ENCODE measurements around the gene RPTOR.

Gene RPTOR

GRCh38 chr17:80929449-80929848, 384.8 kb downstream of the RPTOR start:
- no peak overlapping the region for H3K4me3 ChIP-seq (ENCODE audit: low read depth, low read length, poor library complexity, severe bottlenecking)
- no peak overlapping the region for H3K9ac ChIP-seq (ENCODE audit: low read length)
- TF ChIP-seq EZH2 (IDR thresholded peaks at IDR 0.05; ENCODE audit: borderline replicate concordance, low read length) (no peak), CTCF (IDR thresholded peaks at IDR 0.05; ENCODE audit: low read length) (no peak)
- H3K9me2 ChIP-seq (ENCODE audit: low read depth, low read length) = no peaks in the 10 kb centered on the region
- peaks cover 77% of the 10 kb centered on the region for H3K36me3 ChIP-seq (ENCODE audit: insufficient read depth, low read length)
- no peak overlapping the region for H2AFZ ChIP-seq (ENCODE audit: low read length)
- H3K9me3 ChIP-seq (ENCODE audit: low read length) = no peaks in the 10 kb centered on the region
- no peak overlapping the region for H3K4me2 ChIP-seq (ENCODE audit: low read length)
- no peaks in the 10 kb centered on the region for H3F3A ChIP-seq (ENCODE audit: insufficient read depth, low read length)
- H4K20me1 ChIP-seq (ENCODE audit: insufficient read depth, low read length) = no peaks in the 10 kb centered on the region
- H3K27me3 ChIP-seq (ENCODE audit: insufficient read depth, low read length) = no peaks in the 10 kb centered on the region
- peak overlapping the region; percentile 76 for H3K27ac ChIP-seq (ENCODE audit: low read depth, low read length, poor library complexity, severe bottlenecking)
- H3K79me2 ChIP-seq (ENCODE audit: insufficient read depth, low read length) = no peaks in the 10 kb centered on the region
- peaks cover 19% of the 10 kb centered on the region for H3K4me1 ChIP-seq (ENCODE audit: insufficient read depth, low read length, severe bottlenecking)

GRCh38 chr17:80930335-80931279, 386.0 kb downstream of the RPTOR start:
- H4K20me1 ChIP-seq (ENCODE audit: insufficient read depth, low read length) = no peaks in the 10 kb centered on the region
- TF ChIP-seq CTCF (IDR thresholded peaks at IDR 0.05; ENCODE audit: low read length) = no peak
- TF ChIP-seq EZH2 (IDR thresholded peaks at IDR 0.05; ENCODE audit: borderline replicate concordance, low read length) = no peak
- no peak overlapping the region for H3K4me3 ChIP-seq (ENCODE audit: low read depth, low read length, poor library complexity, severe bottlenecking)
- H3K27me3 ChIP-seq (ENCODE audit: insufficient read depth, low read length) = no peaks in the 10 kb centered on the region
- no peak overlapping the region for H3K27ac ChIP-seq (ENCODE audit: low read depth, low read length, poor library complexity, severe bottlenecking)
- peaks cover 19% of the 10 kb centered on the region for H3K4me1 ChIP-seq (ENCODE audit: insufficient read depth, low read length, severe bottlenecking)
- no peak overlapping the region for H2AFZ ChIP-seq (ENCODE audit: low read length)
- H3K4me2 ChIP-seq (ENCODE audit: low read length) = no peak overlapping the region
- H3K36me3 ChIP-seq (ENCODE audit: insufficient read depth, low read length) = peaks cover 75% of the 10 kb centered on the region
- no peaks in the 10 kb centered on the region for H3F3A ChIP-seq (ENCODE audit: insufficient read depth, low read length)
- no peak overlapping the region for H3K9ac ChIP-seq (ENCODE audit: low read length)
- no peaks in the 10 kb centered on the region for H3K79me2 ChIP-seq (ENCODE audit: insufficient read depth, low read length)
- no peaks in the 10 kb centered on the region for H3K9me2 ChIP-seq (ENCODE audit: low read depth, low read length)
- H3K9me3 ChIP-seq (ENCODE audit: low read length) = no peaks in the 10 kb centered on the region

GRCh38 chr17:80931421-80932265, 387.0 kb downstream of the RPTOR start:
- Histone ChIP-seq H4K20me1 (ENCODE audit: insufficient read depth, low read length) (no peaks in the 10 kb centered on the region), H3K27ac (ENCODE audit: low read depth, low read length, poor library complexity, severe bottlenecking) (no peak overlapping the region), H3K9me3 (ENCODE audit: low read length) (no peaks in the 10 kb centered on the region), H3K4me2 (ENCODE audit: low read length) (no peak overlapping the region), H3K4me3 (ENCODE audit: low read depth, low read length, poor library complexity, severe bottlenecking) (no peak overlapping the region), H3K9me2 (ENCODE audit: low read depth, low read length) (no peaks in the 10 kb centered on the region), H3K4me1 (ENCODE audit: insufficient read depth, low read length, severe bottlenecking) (peaks cover 19% of the 10 kb centered on the region), H2AFZ (ENCODE audit: low read length) (no peak overlapping the region), H3K9ac (ENCODE audit: low read length) (no peak overlapping the region), H3K79me2 (ENCODE audit: insufficient read depth, low read length) (no peaks in the 10 kb centered on the region), H3K27me3 (ENCODE audit: insufficient read depth, low read length) (no peaks in the 10 kb centered on the region), H3F3A (ENCODE audit: insufficient read depth, low read length) (no peaks in the 10 kb centered on the region), H3K36me3 (ENCODE audit: insufficient read depth, low read length) (peaks cover 75% of the 10 kb centered on the region)
- TF ChIP-seq EZH2 (IDR thresholded peaks at IDR 0.05; ENCODE audit: borderline replicate concordance, low read length) (no peak), CTCF (IDR thresholded peaks at IDR 0.05; ENCODE audit: low read length) (no peak)

All from OCI-LY1 (cell line).